Right atrium auricular region (tissue), 2 donors: ENCODE results near the gene DCDC2C. TPM values are rescaled to one million over a fixed set of nuclear protein-coding genes. Genes with fewer than 3 reads are reported as not detected.

Source experiments
- DNase-seq: peaks from one replicate; pipeline ENCODE4 v3.0.0-alpha.2; 2019; ENCODE audit warnings: low spot score
- H3K27ac ChIP-seq, 2 donors: fragments of 200-600 bp; sonication (generic); 1 replicate in 1 of 2; 2 replicates in 1 of 2; pipeline ENCODE4 v1.5.1; 2016 to 2019
- H3K27me3 ChIP-seq, 2 donors: fragments of 200-600 bp; sonication (generic); one replicate each; pipeline versions ENCODE4 v1.5.1 to v1.6.0; 2017 to 2019
- H3K36me3 ChIP-seq: fragments of 200-600 bp; sonication (generic); one replicate; pipeline ENCODE4 v1.5.1; 2016
- H3K4me1 ChIP-seq, 2 donors: fragments of 200-600 bp; sonication (generic); one replicate each; pipeline versions ENCODE4 v1.5.1 to v1.6.0; 2017 to 2019
- H3K4me3 ChIP-seq, 2 donors: fragments of 200-600 bp; sonication (generic); 1 replicate in 1 of 2; 2 replicates in 1 of 2; pipeline ENCODE4 v1.5.1; 2017 to 2019; ENCODE audit warnings: mild to moderate bottlenecking in 1 of 2, moderate library complexity in 1 of 2
- H3K9me3 ChIP-seq, 2 donors: fragments of 200-600 bp; sonication (generic); one replicate each; pipeline ENCODE4 v1.5.1; 2019
- total RNA-seq, 2 donors: library from RNA; depleted of rRNA; stranded (reverse); fragments of >200 nt; gene quantifications; one replicate each; pipeline ENCODE4 v1.1.0, GENCODE V29; 2016
- TF ChIP-seq, protein P1 (sequence below), 2 donors: fragments of 200-600 bp; sonication (generic); IDR thresholded peaks; one replicate each; pipeline ENCODE4 v1.5.1; 2019; ENCODE audit warnings: antibody characterized with exemption in 2 of 2

DCDC2C gene
- total RNA-seq, 2 donors from 2014 or later, result not detected

DNA sequence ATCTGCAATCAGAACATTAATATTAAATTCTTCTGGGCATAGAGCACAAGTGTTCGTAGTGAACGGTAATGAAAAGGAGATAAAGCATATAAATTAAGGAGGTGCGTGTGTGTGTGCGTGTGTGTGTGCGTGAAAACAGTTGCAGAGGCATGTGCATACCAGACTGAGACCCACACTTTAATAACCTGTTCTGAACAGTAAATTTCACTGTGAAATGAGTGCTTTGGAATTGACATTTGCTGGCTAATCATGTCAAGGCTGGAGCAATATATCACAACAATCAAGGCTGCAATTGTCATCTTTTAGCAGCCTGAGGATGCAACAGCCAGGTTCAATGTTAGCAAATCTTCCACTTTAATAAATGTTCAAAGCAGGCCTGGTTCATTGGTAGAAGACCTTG lies 57.9 kb downstream of the DCDC2C start:
- no peak overlapping the region for H3K27ac ChIP-seq
- DNase-seq, result no peak
- H3K9me3 ChIP-seq, result no peaks in the 10 kb centered on the region
- H3K36me3 ChIP-seq, result no peaks in the 10 kb centered on the region
- H3K4me1 ChIP-seq, result no peaks in the 10 kb centered on the region
- H3K27me3 ChIP-seq, result no peaks in the 10 kb centered on the region
- TF ChIP-seq, protein P1, sequence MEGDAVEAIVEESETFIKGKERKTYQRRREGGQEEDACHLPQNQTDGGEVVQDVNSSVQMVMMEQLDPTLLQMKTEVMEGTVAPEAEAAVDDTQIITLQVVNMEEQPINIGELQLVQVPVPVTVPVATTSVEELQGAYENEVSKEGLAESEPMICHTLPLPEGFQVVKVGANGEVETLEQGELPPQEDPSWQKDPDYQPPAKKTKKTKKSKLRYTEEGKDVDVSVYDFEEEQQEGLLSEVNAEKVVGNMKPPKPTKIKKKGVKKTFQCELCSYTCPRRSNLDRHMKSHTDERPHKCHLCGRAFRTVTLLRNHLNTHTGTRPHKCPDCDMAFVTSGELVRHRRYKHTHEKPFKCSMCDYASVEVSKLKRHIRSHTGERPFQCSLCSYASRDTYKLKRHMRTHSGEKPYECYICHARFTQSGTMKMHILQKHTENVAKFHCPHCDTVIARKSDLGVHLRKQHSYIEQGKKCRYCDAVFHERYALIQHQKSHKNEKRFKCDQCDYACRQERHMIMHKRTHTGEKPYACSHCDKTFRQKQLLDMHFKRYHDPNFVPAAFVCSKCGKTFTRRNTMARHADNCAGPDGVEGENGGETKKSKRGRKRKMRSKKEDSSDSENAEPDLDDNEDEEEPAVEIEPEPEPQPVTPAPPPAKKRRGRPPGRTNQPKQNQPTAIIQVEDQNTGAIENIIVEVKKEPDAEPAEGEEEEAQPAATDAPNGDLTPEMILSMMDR (IDR thresholded peaks at IDR 0.05), result no peak
- H3K4me3 ChIP-seq, result no peak overlapping the region

- DNase-seq, result peak; percentile 42
- TF ChIP-seq, protein P1 (IDR thresholded peaks at IDR 0.05), result no peak
Measured at GRCh38 chr2:3762771-3763447, 59.5 kb downstream of the DCDC2C start.

DNA sequence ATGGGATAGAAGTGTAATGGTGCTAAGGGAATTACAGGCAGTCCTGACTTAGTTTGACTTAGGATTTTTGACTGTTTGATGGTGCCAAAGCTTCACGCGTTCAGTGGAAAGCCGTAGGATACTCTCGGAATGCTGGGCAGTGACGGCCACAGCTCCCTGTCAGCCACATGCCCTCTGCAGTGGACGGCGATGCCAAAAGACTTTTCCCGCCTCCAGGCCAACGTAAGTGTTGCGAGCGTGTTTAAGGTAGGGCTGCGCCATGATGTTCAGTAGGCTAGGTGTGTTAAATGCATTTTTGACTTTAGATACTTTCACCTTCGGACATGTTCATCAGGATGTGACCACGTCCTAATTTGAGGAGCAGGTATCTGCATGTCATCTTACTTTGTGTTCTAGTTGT lies 63.4 kb downstream of the DCDC2C start:
- DNase-seq, result no peak
- H3K4me3 ChIP-seq, result no peak overlapping the region
- H3K36me3 ChIP-seq, result no peaks in the 10 kb centered on the region
- no peak overlapping the region for H3K27ac ChIP-seq
- H3K9me3 ChIP-seq, result no peaks in the 10 kb centered on the region
- no peaks in the 10 kb centered on the region for H3K4me1 ChIP-seq
- no peaks in the 10 kb centered on the region for H3K27me3 ChIP-seq
- TF ChIP-seq, protein P1 (IDR thresholded peaks at IDR 0.05), result no peak

More at GRCh38 chr2:3762771-3763447, 59.5 kb downstream of the DCDC2C start:
- Histone ChIP-seq H3K27me3 (no peaks in the 10 kb centered on the region), H3K4me3 (no peak overlapping the region), H3K36me3 (no peaks in the 10 kb centered on the region), H3K9me3 (no peaks in the 10 kb centered on the region), H3K4me1 (no peaks in the 10 kb centered on the region), H3K27ac (no peak overlapping the region)

DNA sequence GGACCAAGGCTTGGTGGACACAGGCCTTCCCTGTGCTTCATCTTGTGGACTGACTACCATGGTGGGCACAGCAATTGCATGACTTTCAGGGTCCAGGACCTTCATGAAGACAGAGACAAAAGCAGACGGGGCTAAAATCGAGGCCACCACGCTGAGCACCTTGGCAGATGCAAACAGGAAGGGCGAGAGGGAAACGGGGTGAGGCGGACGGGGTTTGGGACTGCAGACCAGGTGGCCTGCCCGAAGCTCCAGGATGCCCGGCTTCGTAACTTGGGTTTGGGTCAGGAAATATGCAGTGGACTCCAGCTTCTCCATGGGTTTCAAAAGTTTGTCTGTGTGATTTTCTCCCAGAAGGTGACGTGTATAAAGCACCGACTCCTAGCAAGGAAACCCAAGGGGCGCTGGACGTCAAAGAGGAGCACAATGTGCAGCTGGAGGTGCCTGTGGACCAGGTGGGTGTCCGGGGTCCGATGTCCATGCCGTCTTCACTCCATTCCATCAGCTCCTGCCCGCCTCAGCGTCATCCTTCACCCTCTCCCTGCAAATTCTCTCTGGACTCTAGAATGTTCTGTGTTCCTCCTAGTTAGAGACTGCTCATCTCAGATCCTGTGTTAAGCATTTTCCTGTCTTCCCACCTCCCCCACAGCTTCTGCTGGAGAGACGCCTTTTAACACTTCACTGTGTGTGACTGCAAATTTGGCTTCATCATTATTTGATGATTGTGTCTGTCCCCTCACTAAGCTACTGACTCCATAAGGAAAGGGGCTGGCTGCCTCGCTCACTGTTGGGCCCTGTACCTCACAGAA lies 65.8 kb downstream of the DCDC2C start:
- Histone ChIP-seq H3K4me1 (no peaks in the 10 kb centered on the region), H3K27ac (no peak overlapping the region), H3K9me3 (no peaks in the 10 kb centered on the region), H3K27me3 (no peaks in the 10 kb centered on the region), H3K36me3 (no peaks in the 10 kb centered on the region), H3K4me3 (no peak overlapping the region)
- peak; percentile 52 for DNase-seq
- TF ChIP-seq, protein P1 (IDR thresholded peaks at IDR 0.05), result no peak

- Histone ChIP-seq H3K4me1 (no peaks in the 10 kb centered on the region), H3K27ac (no peak overlapping the region), H3K27me3 (no peaks in the 10 kb centered on the region), H3K9me3 (no peaks in the 10 kb centered on the region), H3K36me3 (no peaks in the 10 kb centered on the region), H3K4me3 (no peak overlapping the region)
- TF ChIP-seq, protein P1 (IDR thresholded peaks at IDR 0.05), result no peak
- DNase-seq, result peak; percentile 26
Measured at GRCh38 chr2:3769766-3770165, 66.4 kb downstream of the DCDC2C start.
